Nephron (organoid): ENCODE measurements around the gene NGF.

Experiments used
- H3K27ac Mint-ChIP-seq, 3 experiments: 2 replicates each; pipeline ENCODE4 v1.8.0; 2020; ENCODE audit warnings: mixed read lengths in 3 of 3, mild to moderate bottlenecking in 2 of 3, moderate library complexity in 1 of 3
- H3K27me3 Mint-ChIP-seq: 2 replicates; pipeline ENCODE4 v1.8.0; 2021; ENCODE audit warnings: low read depth, mild to moderate bottlenecking, moderate library complexity, mixed read lengths
- H3K36me3 Mint-ChIP-seq: 2 replicates; pipeline ENCODE4 v1.8.0; 2020; ENCODE audit warnings: low read depth, mixed read lengths
- H3K4me1 Mint-ChIP-seq: 2 replicates; pipeline ENCODE4 v1.8.0; 2020; ENCODE audit warnings: mixed read lengths
- H3K4me3 Mint-ChIP-seq, 3 experiments: 2 replicates each; pipeline ENCODE4 v1.8.0; 2020; ENCODE audit warnings: mild to moderate bottlenecking in 3 of 3, mixed read lengths in 3 of 3, moderate library complexity in 2 of 3
- H3K9me3 Mint-ChIP-seq: 2 replicates; pipeline ENCODE4 v1.8.0; 2020; ENCODE audit warnings: mixed read lengths
- TF ChIP-seq, protein P1 (sequence below), 3 experiments: fragments of 200-600 bp; sonication (generic); IDR thresholded peaks; one replicate each; pipeline ENCODE4 v1.5.0; 2021; ENCODE audit warnings: antibody characterized with exemption in 3 of 3; ENCODE audit not compliant: unreplicated experiment in 3 of 3

The NGF gene

DNA sequence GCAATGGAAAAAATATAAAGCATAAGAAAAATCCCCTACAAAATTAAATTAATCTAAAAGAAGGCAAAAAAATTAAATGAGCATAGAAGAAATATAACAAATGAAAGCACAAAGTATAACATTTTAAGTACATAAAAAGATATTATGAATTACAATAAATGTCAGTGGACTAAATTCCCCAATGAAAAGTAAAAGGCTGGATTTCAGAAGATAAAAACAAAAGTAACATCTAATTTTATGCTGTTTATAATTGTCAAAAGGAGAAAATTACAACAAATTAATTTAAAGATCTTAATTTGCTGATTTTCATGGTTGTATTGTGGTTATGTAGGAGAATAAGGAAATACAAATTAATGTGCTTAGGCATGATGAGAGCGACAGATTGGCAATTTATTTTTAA lies 92.8 kb downstream of the NGF start:
- TF ChIP-seq, protein P1, sequence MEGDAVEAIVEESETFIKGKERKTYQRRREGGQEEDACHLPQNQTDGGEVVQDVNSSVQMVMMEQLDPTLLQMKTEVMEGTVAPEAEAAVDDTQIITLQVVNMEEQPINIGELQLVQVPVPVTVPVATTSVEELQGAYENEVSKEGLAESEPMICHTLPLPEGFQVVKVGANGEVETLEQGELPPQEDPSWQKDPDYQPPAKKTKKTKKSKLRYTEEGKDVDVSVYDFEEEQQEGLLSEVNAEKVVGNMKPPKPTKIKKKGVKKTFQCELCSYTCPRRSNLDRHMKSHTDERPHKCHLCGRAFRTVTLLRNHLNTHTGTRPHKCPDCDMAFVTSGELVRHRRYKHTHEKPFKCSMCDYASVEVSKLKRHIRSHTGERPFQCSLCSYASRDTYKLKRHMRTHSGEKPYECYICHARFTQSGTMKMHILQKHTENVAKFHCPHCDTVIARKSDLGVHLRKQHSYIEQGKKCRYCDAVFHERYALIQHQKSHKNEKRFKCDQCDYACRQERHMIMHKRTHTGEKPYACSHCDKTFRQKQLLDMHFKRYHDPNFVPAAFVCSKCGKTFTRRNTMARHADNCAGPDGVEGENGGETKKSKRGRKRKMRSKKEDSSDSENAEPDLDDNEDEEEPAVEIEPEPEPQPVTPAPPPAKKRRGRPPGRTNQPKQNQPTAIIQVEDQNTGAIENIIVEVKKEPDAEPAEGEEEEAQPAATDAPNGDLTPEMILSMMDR (IDR thresholded peaks at IDR 0.05; ENCODE audit: unreplicated experiment in 3 of 3): no peak
- Mint-ChIP-seq H3K27ac (no peak overlapping the region), H3K4me1 (no peaks in the 10 kb centered on the region), H3K27me3 (peaks cover 3% of the 10 kb centered on the region), H3K4me3 (no peak overlapping the region), H3K36me3 (no peaks in the 10 kb centered on the region), H3K9me3 (peaks cover 29% of the 10 kb centered on the region)

DNA sequence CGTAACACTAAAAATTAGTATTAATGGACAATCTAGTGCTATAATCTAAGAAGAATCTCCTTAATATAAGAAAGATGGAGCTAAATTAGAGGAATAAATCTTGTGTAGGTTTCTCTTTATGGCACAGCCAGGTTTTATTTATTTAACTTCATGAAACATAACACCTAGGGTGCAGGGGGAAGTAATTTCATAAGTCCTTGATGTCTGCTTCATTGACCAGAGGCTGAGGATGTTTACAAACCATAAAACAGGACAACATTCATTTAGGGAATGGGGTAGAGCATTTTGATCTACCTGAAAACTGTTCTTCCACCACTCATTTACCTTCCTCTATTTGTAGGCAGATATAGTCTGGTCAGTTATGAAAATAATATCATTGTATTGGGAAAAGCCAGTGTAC lies 95.5 kb downstream of the NGF start:
- TF ChIP-seq, protein P1 (IDR thresholded peaks at IDR 0.05; ENCODE audit: unreplicated experiment in 3 of 3): no peak
- Mint-ChIP-seq H3K4me3 (no peak overlapping the region), H3K9me3 (peaks cover 19% of the 10 kb centered on the region), H3K4me1 (no peaks in the 10 kb centered on the region), H3K27ac (no peak overlapping the region), H3K36me3 (no peaks in the 10 kb centered on the region), H3K27me3 (no peaks in the 10 kb centered on the region)

DNA sequence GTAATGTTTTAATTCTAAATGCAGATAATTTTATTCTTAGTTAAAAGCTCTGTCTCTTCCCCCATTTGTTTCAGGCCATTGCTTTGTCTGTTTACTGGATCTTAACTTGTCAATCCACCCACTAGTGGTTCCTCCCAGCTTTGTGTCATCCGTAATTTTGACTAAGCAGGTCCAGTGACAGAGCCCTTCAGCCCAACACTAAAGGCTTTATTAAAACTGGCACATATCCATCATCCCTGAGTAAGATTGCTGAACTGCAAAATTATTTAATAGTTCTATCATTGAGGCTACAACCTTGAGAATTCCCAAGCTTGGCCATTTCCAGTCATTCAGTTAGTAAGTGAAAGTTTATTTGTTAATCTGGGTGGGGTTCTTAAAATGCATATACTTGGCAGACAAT lies 96.7 kb downstream of the NGF start:
- Mint-ChIP-seq H3K4me3 (no peak overlapping the region), H3K4me1 (no peaks in the 10 kb centered on the region), H3K27me3 (no peaks in the 10 kb centered on the region), H3K27ac (no peak overlapping the region), H3K36me3 (no peaks in the 10 kb centered on the region), H3K9me3 (peaks cover 10% of the 10 kb centered on the region)
- TF ChIP-seq, protein P1 (IDR thresholded peaks at IDR 0.05; ENCODE audit: unreplicated experiment in 3 of 3): no peak

DNA sequence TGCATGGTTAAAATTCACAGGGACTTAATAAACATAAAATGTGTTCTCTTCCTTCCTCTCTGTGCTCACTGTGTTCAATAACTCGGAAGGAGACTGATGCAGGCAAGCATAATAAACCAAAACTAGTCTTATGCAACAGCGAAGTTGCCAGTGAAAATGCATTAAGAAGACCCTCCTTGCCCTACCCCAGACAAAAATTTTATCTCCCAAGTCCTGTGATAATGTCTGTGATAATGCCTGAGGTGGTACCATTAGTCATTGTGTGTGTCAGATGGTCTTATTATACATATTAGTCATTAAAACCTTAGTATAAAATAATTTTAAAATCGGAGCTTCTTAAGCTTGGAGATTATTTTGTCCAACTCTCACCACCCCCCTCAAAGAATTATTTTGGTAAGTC lies 97.8 kb downstream of the NGF start:
- Mint-ChIP-seq H3K4me3 (no peak overlapping the region), H3K9me3 (peaks cover 10% of the 10 kb centered on the region), H3K36me3 (no peaks in the 10 kb centered on the region), H3K27ac (no peak overlapping the region), H3K27me3 (no peaks in the 10 kb centered on the region), H3K4me1 (no peaks in the 10 kb centered on the region)
- TF ChIP-seq, protein P1 (IDR thresholded peaks at IDR 0.05; ENCODE audit: unreplicated experiment in 3 of 3): no peak

DNA sequence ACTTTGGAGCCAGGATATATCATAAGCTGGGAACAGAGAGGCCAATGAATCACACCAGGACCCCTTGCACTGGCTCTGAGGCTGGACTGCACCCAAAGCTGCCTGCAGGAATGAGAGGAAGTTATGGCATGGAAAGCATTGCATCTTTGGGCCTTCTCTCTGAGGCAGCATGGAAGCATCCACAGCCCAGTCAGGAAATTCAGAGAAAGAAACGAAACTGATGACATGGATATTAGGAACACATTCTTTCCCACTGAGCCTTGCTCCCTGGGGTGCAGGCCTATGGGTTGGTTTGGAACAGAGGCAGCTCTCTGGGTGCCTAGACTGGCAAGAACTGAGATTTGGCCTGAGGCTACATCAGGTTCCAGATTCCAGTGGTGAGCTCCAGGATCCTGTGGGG lies 98.6 kb downstream of the NGF start:
- Mint-ChIP-seq H3K4me3 (no peak overlapping the region), H3K27me3 (no peaks in the 10 kb centered on the region), H3K9me3 (peaks cover 9% of the 10 kb centered on the region), H3K27ac (no peak overlapping the region), H3K36me3 (no peaks in the 10 kb centered on the region), H3K4me1 (no peaks in the 10 kb centered on the region)
- TF ChIP-seq, protein P1 (IDR thresholded peaks at IDR 0.05; ENCODE audit: unreplicated experiment in 3 of 3): no peak

DNA sequence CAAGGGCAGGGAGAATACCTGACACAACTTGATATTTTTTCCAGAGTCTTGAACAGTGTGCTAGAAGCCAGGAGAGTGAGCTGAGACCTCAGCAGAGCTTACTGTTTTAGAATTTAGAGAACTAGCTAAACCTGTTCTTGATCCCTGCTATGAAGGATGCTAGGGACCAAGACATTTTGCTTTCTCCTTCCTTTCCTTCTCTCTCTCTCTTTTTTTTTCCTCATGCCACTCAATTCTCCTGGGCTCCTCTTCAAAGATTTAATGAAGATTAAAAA lies 99.0 kb downstream of the NGF start:
- Mint-ChIP-seq H3K9me3 (peaks cover 5% of the 10 kb centered on the region), H3K27me3 (no peaks in the 10 kb centered on the region), H3K36me3 (no peaks in the 10 kb centered on the region), H3K4me3 (no peak overlapping the region), H3K27ac (no peak overlapping the region), H3K4me1 (no peaks in the 10 kb centered on the region)
- TF ChIP-seq, protein P1 (IDR thresholded peaks at IDR 0.05; ENCODE audit: unreplicated experiment in 3 of 3): no peak
